ENCODE measurements around the gene MOV10L1.
A peak's percentile ranks its signal among the peaks of the same experiment; 100 is the strongest.
"Not testable (repeated sequence)": the region's sequence is repeated elsewhere in the genome, so short reads cannot be mapped to it uniquely, and the experiment has no call there.

MOV10L1 gene

GRCh38 chr22:50131894-50132293 lies 42.1 kb downstream of the MOV10L1 start:
- no peak for DNase-seq

DNA sequence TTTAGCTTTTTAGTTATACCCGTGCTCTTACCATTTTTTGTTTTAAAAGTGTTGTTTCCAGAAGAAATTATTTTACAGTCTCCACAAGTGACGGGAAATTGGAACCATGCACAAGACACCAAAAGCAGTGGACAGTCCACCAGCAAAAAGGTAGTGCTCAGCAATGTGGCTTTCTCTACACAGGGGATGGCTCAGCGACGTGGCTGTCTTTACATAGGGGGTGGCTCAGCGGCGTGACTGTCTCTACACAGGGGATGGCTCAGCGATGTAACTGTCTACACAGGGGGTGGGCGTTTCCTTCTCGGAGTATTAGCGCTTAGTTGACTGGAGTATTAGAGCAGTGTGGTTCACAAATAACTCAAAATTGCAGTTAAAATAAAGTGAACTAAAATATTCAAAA lies 44.7 kb downstream of the MOV10L1 start:
- DNase-seq, result no peak

DNA sequence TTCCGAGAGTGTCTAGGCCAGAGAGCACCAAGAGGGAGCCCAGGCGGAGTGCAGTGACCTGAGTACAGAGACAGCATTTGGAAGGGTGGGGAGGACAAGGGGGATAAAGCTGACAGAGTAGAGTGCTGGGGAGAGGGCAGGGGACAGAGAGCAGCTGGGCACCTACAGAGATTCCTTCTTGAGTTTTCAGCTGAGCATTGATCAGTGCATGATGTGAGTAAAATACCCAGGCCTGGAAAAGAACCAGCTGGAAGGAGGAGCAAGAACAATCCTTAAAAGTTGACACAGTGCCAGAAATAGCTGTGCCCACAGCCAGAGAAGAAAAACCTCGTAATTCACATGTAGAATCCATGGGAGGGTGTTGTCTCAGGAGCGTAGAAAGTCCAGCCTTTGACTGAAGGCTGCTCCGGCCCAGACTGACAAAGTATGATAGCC lies 46.8 kb downstream of the MOV10L1 start:
- no peak for DNase-seq

DNA sequence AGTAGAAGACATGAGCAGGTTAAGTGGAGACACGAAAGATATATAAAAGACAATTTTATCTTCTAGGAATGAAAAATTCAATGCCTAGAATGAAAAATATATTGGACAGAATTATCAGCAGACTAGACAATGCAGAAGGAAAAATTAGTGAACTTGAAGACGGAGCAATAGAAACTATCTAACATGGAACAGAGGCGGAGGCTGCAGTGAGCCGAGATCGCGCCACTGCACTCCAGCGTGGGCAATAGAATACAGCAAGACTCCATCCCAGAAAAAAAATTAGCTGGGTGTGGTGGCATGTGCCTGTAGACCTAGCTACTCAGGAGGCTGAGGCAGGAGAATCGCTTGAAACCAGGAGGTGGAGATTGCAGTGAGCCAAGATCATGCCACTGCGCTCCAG lies 47.5 kb downstream of the MOV10L1 start:
- not testable (repeated sequence) for DNase-seq

- DNase-seq, result no peak
Observed at GRCh38 chr22:50138041-50138440, 48.2 kb downstream of the MOV10L1 start.

- DNase-seq, result no peak
Observed at GRCh38 chr22:50138988-50139387, 49.2 kb downstream of the MOV10L1 start.

DNA sequence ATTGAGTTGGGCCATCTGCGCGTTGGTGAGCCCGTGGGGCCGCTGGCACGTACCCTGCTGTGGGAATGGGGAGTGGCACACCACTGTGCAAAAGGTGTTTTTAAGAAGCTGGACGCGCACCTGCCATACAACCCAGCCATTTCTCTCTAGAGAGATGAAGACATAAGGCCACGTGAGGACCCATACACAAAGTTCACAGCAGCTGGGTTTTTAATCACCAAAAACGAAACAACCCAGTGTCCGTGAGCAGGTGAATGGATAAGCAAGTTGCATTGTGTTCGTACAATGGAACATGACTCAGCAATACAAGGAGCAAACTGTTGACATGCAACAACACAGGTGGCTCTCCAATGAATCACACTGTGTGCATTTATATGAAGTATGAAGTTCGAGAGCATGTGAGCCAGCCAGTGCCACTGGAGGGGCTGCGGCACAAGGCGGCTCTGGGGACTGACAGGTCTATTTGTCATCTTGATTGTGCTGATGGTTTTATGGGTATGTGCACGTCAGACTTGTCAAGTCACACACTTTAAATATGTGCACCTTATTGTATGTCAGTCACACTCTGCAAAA lies 50.1 kb downstream of the MOV10L1 start:
- DNase-seq, result no peak

DNA sequence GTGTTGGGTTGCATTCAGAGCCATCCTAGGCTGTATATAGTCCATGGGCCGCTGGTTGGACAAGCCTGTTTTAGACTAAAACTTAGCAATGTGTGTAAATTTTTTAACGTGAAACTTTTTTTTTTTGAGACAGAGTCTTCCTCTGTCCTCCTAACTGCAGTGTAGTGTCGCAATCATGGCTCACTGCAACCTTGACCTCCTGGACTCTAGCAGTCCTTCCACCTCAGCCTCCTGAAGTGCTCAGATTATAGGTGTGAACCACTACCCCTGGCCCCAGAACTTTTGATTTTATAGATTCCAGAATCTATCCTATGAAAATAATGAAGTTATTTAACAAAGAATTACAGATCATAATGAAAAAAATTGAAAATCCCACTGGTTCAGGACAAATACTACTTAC lies 50.8 kb downstream of the MOV10L1 start:
- no peak for DNase-seq

GRCh38 chr22:50141462-50141861 lies 51.7 kb downstream of the MOV10L1 start:
- DNase-seq, result no peak

DNA sequence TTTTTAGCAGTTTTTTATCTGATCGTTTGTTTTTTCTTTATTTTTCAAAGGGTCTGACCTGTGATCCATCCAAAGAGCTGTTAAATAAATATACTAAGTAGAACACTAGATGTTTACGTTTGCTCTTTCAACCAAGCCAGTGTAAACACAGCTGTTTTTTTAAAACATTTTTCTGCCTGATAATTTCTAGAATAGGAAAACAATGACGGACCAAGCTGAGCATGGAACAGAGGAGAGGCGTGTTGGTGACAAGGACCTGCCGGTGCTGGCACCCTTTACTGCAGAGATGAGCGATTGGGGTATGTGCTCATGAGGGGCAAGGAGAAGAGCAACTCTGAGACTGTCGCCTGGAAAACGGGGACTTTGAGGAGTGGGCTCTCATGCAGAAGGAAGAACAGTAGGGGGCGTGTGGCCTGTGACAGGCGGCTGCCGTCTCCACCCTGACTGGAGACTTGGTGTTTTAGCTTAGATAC lies 52.1 kb downstream of the MOV10L1 start:
- no peak for DNase-seq

DNA sequence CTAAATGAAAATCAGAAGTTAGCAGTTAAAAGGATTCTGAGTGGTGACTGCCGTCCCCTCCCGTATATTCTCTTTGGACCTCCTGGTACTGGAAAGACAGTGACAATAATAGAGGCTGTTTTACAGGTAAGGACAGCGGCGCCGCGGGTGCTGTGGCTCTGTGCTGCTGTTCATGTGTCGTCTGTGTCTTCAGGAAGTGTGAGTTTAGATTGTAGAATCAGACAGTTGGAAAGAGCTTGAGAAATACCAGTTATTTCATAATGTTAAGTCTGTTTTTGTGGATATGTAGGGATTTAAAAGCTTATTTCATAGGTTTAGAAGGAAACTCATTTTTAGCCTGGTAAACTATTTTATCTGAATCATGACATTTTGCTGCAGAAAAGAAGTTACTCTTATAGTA lies 53.3 kb downstream of the MOV10L1 start:
- DNase-seq, result no peak

- DNase-seq, result no peak
Observed at GRCh38 chr22:50144005-50144614, 54.3 kb downstream of the MOV10L1 start.

GRCh38 chr22:50145721-50146438 lies 56.1 kb downstream of the MOV10L1 start:
- no peak for DNase-seq

DNA sequence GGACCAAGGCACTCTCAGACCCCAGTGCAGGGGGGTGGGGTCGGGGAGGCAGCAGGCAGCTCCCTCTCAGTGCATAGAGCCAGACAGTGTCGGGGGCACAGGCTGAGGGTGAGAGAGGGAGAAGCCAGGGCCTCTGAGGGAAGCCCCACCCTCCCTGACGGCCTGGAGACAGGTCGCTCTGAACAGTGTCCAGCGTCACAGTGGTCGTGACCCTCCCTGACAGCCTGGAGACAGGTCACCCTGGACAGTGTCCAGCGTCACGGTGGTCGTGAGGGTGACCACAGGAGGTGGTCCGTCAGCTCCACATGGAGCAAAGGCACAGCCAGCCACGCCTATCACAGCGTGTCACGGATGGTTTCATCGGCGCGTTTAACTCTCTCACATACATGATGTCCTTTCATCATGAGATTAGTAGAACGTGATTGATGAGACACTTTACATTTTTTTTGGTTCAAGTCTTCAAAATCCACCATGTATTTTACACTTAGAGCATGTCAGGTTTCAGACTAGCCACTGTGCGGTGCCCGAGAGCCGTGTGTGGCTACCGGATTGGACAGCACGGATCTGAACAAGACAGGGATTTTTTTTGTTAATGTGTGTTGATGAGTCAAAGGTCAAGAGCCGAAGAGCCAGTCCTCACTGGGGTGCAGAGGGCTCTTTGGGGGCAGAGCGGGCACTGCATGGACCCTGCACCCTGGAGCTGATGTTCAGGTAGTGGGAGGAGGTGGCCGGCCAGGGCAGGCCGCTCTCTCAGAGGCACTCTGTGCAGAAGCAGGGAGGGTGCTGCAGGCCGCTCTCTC lies 56.8 kb downstream of the MOV10L1 start:
- DNase-seq, result peak in 46 of 56 donors; percentile 0 to 78 (median 44)

DNA sequence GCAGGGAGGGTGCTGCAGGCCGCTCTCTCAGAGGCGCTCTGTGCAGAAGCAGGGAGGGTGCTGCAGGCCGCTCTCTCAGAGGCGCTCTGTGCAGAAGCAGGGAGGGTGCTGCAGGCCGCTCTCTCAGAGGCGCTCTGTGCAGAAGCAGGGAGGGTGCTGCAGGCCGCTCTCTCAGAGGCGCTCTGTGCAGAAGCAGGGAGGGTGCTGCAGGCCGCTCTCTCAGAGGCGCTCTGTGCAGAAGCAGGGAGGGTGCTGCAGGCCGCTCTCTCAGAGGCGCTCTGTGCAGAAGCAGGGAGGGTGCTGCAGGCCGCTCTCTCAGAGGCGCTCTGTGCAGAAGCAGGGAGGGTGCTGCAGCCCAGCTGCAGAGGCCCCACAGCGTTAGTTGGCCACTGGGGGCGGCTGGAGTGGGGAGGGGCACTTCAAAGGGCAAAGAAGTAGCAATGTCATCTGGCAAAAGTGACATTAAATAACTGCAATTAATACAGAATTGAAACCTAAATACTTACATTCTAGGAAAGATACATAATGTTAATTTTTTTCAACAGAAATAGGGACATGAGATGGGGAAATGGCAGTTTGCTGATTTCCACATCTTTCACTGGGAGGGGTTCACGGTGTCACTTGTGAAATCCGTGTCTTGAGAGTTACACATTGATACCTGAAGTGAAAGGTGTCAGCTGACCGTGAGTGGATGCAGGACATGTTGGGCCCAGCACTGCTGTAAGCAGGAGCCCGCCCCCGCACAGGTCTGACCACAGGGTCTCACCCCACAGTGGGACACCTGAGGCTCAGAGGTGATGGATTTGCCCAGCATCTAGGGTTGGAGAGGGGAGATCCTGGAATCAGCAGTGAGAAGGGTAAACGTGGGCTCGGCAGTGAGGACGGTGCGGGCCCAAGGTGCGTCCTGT lies 57.7 kb downstream of the MOV10L1 start:
- DNase-seq, result peak in 1 of 56 donors; percentile 23

DNA sequence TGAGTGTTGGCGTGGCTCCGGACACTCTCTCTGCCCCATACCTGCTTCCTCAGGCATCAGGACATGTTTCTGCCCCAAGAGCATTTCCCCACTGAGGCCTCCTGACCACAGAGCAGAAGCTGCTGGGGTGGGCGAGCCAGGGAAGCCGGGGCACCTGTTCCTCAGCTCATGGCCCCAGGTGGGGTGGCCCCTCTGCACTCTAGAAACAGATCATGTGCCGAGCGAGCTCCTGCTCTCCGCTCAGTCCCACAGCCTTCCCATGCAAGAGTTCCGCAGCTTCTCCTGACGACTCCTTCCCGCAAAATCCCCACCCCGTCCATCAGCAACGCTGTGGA lies 58.3 kb downstream of the MOV10L1 start:
- no peak for DNase-seq

DNA sequence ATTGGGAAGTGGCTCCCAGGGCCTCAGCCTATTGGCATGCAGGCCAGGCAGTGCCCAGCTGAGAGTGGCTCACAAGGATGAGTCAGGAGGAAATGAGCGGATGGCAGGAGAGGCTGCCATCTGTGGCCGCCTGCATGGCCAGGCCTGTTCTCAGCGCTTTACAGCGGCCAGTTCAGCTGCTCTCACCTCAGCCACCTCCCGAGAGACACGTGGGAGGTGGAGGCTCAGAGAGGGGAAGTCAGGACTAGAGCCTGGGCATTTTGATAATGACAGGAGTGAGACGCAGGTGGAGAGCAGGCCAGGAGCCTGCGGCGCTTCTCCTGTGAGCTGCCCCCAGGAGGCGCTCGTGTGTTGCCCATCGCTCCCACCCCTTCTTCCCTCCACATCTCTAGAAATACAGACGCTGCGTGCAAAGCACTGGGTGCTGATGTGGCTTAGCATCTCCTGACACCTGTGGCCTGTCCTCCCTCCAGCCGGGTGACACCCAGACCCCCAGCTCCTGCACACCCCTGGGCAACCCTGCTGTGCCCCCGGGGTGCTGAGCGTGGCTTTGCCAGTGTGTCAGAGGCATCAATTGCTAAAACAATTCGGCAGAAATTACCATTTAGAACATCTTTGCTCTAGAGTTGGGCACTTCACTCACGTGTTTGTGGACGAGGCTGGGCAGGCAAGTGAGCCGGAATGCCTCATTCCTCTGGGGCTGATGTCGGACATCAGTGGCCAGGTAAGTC lies 59.4 kb downstream of the MOV10L1 start:
- peak in 3 of 56 donors; percentile 13 to 41 (median 21) for DNase-seq

- no peak for DNase-seq
Observed at GRCh38 chr22:50150161-50151129, 60.6 kb downstream of the MOV10L1 start.

All from nucleus accumbens (tissue), 56 donors.